HG02938 (cell line): ENCODE measurements around the gene ANGPT4.
"Not testable (repeated sequence)": the region's sequence is repeated elsewhere in the genome, so short reads cannot be mapped to it uniquely, and the experiment has no call there.

Experiments used
- ATAC-seq: cut with Tn5 transposase; IDR thresholded peaks from one replicate; pipeline ENCODE4 v1.9.1; 2021; ENCODE audit warnings: mild to moderate bottlenecking, moderate library complexity; ENCODE audit not compliant: unreplicated experiment

ANGPT4 gene

DNA sequence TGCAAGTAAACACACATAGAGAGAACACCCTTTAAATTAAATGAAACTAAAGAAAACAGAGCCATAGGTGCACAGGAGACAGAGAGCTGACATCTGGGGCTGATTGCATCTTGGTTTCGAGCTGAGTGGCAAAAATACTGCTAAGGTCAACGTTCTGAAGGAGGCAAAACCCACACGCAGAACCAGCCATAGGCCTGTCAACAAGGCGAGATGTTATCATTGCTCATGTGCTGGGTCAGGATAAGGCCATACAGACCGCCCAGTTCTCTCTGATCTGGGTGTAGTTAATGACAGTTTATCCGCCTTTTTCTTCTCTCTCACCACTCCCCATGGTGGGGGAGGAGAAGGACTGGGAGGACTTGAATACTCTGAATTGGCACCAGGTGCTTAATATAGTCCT, 87.1 kb downstream of the ANGPT4 start:
- no peak for ATAC-seq

DNA sequence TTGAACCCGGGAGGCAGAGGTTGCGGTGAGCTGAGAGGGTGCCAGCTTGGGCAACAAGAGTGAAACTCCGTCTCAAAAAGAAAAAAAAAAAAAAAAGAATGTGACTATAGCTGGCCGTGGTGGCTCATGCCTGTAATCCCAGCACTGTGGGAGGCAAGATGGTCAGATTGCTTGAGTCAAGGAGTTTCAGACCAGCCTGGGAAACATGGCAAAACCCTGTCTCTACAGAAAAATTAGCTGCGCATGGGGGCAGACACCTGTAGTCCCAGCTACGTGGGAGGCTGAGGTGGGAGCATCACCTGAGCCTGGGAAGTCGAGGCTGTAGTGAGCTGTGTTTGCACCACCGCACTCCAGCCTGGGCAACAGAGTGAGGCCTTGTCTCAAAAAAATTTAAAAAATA, 88.2 kb downstream of the ANGPT4 start:
- ATAC-seq = not testable (repeated sequence)

DNA sequence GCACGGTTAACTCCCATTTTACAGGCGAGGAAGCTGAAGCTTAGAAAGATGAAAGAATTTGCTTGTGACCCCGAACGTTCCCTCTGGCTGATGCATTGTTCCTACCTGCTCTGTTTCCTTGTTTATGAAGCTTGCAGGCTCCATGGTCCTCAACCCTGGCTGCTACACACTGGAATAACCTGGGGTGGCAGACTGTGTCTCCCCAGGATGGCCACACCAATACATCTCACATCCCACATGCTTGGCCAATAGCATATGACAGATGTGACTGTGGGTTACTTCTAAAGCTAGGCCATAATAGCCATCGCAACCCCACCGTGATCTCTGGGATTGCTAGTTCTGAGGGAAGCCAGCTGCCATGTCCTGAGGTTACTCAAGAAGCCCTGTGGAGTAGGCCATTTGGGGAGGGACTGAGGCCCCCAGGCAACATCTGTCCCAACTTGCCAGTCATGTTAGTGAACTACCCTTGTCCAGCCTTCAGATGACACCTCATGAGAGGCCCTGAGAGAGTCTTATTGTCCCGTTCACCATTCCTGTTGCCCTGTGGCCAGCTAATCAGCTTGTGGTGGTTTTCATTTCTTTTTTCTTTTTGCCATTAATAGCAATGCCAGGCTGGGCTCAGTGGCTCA, 89.3 kb downstream of the ANGPT4 start:
- ATAC-seq = no peak

DNA sequence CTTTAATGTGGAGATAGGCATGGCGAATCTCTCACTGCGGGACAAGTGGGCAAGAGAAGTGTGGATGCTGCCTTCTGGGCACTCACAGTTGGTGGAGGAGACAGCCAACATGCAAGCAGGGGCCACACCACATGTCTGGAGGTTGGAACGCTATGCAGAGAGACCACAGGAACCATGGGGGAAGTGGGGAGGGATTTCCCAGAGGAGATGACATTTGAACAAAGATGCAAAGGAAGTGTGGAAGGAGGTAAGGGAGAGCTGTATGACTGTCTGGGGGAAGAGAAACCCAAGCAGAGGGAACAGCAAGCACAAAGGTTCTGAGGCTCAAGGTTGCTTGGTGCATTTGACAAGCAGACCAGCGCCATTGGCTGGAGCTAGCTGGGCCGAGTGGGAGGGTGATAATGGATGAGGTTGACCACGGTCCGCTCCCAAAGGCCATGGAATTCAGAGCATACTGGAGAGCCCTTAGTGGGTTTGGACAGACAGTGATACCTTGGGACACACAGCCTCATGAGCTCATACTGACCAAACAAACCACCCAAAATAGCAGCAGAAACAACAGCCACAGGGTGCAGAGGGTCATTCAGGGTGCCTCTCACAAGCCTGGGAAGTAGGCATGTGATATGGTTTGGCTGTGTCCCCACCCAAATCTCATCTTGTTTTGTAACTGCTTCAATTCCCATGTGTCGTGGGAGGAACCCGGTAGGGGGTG, 90.3 kb downstream of the ANGPT4 start:
- no peak for ATAC-seq

DNA sequence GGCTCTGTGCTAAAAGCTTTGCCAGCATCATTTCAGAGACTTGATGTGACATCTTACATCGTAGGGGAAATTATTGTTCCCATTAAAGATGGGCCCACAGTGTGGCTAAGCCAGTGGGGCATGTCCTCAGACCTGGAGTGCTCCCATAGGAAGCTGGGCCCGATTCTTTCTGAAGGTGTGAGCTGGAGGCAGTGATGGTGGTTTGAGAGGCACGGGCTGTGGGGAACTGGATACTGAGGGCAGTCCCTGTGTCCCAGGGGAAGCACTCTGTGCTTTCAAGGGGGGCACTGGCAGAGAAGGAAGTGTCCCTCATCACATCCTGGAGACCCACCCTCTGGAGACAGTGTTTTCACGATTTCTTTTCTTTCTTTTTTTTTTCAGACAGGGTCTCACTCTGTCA, 91.2 kb downstream of the ANGPT4 start:
- no peak for ATAC-seq

DNA sequence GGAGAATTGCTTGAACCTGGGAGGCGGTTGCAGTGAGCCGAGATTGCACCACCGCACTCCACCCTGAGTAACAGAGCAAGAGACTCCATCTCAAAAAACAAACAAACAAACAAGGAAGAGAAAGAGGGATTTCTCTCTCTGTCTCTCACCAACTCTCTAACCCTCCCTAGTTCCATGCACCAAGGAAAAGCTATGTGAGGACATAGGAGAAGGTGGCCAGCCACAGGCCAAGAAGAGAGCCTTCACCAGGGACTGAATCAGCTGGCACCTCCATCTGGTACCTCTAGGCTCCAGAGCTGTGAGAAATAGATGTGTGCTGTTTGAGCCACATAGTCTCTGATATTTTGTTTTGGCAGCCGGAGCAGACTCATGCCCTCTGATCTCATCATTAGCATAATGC, 91.6 kb downstream of the ANGPT4 start:
- ATAC-seq = no peak

DNA sequence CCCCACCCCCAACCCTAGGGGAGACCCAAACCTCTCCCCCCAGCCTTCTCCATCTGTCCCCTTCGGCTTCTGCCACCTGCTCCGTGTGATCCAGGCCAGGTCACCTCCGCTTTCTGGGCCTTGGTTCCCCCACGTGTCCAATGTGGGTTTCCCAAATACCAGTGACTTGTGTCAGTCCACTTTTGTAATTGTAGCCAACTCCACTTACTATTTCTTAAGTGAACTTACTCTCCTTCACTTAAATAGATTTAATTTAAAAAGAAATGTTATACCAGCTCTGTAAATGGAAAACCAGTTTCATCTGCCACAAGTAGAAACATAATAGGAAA, 92.6 kb downstream of the ANGPT4 start:
- ATAC-seq = no peak

DNA sequence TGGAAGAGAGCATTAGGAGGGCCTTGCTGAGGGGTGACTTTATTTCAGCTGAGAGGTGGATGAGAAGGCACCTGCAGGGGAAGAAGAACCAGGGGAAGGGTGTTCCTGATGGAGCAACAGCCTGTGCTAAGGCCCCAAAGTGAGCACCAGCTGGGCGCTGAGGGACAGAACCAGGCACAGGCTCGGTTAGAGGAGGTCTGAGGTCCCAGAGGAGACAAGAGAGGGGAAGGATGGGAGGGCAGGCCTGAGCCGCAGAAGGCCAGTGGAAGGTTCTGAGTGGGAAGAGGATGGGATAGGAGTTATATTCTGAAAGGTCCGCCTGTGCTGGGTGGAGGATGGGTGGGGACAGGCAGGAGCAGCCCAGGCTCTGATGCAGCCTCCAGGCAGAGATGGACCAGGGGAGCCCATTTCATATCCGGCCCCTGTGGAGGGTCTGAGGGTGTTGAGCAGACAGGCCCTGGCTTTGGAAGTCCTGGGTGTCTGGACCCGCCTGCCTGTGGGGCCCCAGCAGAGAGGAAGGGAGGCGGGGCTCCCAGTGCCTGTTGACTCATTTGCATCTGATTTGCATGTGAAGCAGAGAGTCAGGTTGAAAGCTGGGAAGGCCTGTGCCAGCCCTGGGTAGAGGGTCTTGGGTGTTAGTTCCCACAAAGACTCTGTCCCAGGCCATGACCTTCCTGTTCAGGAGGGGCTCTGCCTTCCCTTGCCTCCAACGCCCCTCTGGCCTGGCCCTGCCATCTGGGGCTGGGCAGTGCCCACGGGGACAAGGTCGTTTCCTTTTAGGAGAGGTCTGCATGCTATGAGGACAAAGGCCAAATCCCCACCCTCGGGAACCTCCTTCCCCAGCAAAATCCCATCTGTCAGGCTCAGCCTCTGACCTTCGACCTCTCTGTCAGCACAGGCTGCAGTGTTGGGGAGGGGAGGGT, 93.2 kb downstream of the ANGPT4 start:
- no peak for ATAC-seq

DNA sequence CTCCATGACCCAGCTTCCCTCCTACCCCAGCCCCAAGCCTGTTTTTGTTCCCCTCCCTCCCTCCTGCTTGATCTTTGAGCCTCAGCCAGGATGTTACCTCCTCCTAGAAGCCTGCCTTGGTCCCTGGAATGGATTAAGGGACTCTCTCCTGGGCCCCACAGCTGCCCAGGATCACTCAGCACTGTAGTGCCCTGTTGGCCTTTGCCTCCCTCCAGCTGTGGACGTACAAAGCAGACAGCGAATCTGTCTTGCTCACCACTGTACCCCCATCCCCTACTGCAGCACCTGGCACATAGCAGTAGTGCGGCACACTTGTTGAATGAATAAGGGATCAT, 94.4 kb downstream of the ANGPT4 start:
- no peak for ATAC-seq

DNA sequence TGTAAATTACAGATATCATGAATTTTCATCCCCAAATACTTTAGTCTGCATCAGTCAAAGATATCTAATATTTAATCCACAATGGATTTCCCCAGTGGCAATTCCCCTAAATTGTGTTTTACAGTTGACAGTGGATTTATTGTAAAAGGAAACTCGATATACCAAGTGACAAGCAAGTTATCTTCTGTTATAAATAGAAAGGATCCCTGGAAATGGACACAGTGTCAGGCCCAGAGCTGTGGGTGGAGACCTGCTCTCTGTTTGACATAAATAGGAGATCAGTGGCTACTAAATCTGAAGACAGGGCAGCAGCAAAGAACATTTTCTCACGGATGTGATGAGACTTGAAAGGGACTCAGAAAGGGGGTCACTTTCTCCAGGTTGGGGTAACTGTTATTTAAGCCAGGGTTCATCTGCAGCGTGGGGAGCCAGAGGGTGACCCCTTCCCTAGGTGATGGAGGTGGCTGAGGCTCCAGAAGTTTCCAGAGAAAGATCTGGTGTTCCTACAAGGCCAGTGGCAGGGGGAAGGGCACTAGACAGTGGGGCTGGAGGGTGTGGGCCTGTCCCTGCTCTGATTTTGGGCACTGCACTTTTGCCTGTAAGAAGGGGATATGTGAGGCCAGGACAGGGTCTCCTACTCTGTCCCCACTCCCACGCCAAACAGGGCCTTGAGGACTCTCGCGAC, 94.9 kb downstream of the ANGPT4 start:
- no peak for ATAC-seq

DNA sequence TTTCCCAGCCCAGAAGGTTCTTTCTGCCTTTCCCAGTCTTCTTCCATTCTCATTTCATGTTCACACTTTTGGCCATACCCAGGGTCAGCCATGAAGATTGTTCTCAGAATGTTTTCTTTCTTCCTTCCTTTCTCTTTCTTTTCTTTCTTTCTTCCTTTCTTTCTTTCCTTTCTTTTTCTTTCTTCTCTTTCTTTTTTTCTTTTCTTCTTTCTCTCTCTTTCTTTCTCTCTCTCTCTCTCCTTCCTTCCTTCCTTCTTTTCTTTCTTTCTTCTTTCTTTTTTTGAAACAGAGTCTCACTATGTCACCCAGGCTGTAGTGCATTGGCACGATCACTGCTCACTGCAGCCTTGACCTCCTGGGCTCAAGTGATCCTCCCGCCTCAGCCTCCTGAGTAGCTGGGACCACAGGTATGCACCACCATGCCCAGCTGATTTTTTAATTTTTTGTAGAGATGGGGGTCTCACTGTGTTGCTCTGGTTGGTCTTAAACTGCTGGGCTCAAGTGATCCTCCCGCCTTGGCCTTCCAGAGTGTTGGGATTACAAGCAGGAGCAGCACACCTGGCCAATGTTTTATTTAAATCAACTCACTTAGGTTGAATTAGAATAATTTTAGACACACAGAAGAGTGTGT, 95.7 kb downstream of the ANGPT4 start:
- ATAC-seq = no peak
